Progenitor cell of endocrine pancreas (in vitro differentiated cells): ENCODE results near the gene KLHL13. TPM values are rescaled to one million over a fixed set of nuclear protein-coding genes. Genes with fewer than 3 reads are reported as not detected.
A peak's percentile ranks its signal among the peaks of the same experiment; 100 is the strongest.

Source experiments
- DNase-seq: peaks from one replicate; pipeline ENCODE4 v3.0.0; 2021; ENCODE audit warnings: low spot score; ENCODE audit not compliant: unreplicated experiment
- H3K27ac Mint-ChIP-seq: 2 replicates; pipeline ENCODE4 v1.8.0; 2021; ENCODE audit warnings: mild to moderate bottlenecking, moderate library complexity, mixed read lengths
- H3K27me3 Mint-ChIP-seq: 2 replicates; pipeline ENCODE4 v1.8.0; 2021; ENCODE audit warnings: mixed read lengths
- H3K36me3 Mint-ChIP-seq: 2 replicates; pipeline ENCODE4 v1.8.0; 2022; ENCODE audit warnings: mixed read lengths; ENCODE audit not compliant: insufficient read depth
- H3K4me1 Mint-ChIP-seq: 2 replicates; pipeline ENCODE4 v1.8.0; 2021; ENCODE audit warnings: low read depth, mixed read lengths
- H3K4me3 Mint-ChIP-seq: 2 replicates; pipeline ENCODE4 v1.8.0; 2021; ENCODE audit warnings: low read depth, mild to moderate bottlenecking, moderate library complexity, mixed read lengths
- H3K9me3 Mint-ChIP-seq: 2 replicates; pipeline ENCODE4 v1.8.0; 2021; ENCODE audit warnings: low read depth, mixed read lengths
- CTCF ChIP-seq: fragments of 200-600 bp; sonication (generic); IDR thresholded peaks from one replicate; pipeline ENCODE4 v1.5.0; 2021; ENCODE audit warnings: antibody characterized with exemption, mild to moderate bottlenecking; ENCODE audit not compliant: unreplicated experiment
- long read RNA-seq: library from polyadenylated mRNA; unstranded; transcript quantifications from one replicate; pipeline ENCODE4 v2.0.0, GENCODE V29; 2020
- total RNA-seq: library from RNA; stranded (reverse); gene quantifications from 2 replicates; pipeline ENCODE4 v1.2.1, GENCODE V29; 2021

Gene KLHL13
- total RNA-seq, result 5.6 and 6.3 TPM in 2 replicates
- long read RNA-seq, full-length matches to known transcripts, result 48 of 51 reads
- long read RNA-seq, partial matches to known transcripts, result 2 of 51 reads
- long read RNA-seq, other reads (novel, unspliced or antisense), result 1 of 51 reads

DNA sequence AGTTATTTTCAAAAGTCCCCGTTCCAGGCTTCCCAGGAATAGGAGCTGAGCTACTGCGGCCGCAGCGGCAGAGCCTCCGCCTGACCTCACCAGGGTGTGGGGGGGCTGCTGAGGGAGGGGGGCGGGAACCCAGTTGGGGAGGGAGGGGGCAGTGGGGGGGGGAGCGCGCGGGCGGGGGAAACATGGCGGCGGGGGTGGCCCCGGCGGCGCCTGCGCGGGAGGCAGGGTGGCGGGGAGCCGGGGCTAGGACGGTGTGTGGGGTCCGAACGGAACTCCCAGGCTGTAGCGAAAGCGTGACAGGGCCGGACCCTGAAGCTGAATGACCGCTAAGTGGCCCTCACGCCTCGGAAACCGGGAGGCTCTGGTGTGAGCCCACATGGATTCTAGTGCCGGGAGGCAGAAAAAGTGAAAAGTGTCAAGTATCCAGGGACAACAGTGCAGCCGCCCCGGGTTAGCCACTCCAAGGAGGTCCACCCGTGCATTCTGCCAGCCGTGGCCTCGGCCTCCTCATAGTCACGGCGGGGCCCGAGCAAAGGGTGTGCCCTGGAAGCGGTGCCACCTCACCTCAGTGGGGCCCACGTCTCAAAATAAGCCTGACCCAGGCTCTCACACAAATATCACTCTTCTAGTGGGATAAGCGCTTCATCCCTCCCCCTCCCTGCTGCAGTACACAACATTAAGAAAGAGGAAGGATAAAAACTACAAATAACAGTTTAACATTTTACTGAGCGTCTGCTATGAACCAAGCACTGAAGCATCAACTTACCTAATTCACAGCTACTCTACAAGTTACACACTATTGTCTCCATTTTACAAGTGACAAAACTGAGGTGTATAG, at the start of gene KLHL13:
TSS of gene KLHL13 (minus strand) at position 98 of the 838 bp plus-strand sequence. CDS start 88,337 bp downstream, outside the sequence.
- peaks cover 3% of the 10 kb centered on the region for H3K27me3 Mint-ChIP-seq
- no peak for TF ChIP-seq CTCF
- peak; percentile 19 for DNase-seq
- peak within 1 kb of the TSS; percentile 88 for H3K4me3 Mint-ChIP-seq
- no peaks in the 10 kb centered on the region for H3K36me3 Mint-ChIP-seq
- peak within 1 kb of the TSS; percentile 77 for H3K27ac Mint-ChIP-seq
- H3K9me3 Mint-ChIP-seq, result peaks cover 12% of the 10 kb centered on the region
- peaks cover 5% of the 10 kb centered on the region for H3K4me1 Mint-ChIP-seq

GRCh38 chrX:118164138-118164537, 47.5 kb upstream of the KLHL13 start:
- no peaks in the 10 kb centered on the region for H3K36me3 Mint-ChIP-seq
- H3K27me3 Mint-ChIP-seq, result no peaks in the 10 kb centered on the region
- peaks cover 17% of the 10 kb centered on the region for H3K9me3 Mint-ChIP-seq
- no peaks in the 10 kb centered on the region for H3K4me1 Mint-ChIP-seq
- H3K4me3 Mint-ChIP-seq, result no peak overlapping the region
- no peak for TF ChIP-seq CTCF
- no peak overlapping the region for H3K27ac Mint-ChIP-seq
- no peak for DNase-seq

DNA sequence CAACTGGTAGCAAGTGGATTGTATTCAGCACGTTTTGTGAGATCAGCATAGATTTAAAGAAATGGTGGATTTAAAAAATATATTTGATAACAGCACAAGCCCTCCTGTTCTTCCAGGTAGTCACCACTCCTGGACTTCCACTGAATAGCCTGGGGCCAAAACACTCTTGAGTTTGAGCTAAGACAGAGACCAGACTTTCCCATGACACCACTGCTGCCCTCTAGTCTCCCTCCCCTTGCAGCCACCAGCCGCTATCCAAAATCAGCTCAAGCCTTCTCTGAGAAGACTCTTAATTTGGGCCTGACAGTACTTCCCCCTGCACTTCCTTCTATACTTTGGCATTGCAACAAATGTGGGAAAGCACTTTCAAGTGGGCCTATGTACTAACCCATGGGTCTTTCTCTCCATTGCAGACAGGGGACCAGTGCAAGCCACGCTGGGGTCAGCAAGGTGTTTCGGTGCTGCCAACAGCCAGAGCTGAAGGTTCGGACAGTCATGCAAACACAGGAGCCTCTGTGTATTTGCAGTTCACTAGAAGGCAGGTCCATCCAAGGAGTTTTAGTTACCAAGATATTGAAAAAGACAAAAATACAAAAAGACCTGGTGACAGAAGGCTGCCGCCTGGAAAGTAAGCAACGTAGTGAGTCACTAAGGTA, 40.5 kb upstream of the KLHL13 start:
- Mint-ChIP-seq H3K36me3 (no peaks in the 10 kb centered on the region), H3K27ac (no peak overlapping the region), H3K27me3 (no peaks in the 10 kb centered on the region), H3K9me3 (peaks cover 19% of the 10 kb centered on the region), H3K4me1 (peaks cover 6% of the 10 kb centered on the region), H3K4me3 (no peak overlapping the region)
- no peak for TF ChIP-seq CTCF
- no peak for DNase-seq

DNA sequence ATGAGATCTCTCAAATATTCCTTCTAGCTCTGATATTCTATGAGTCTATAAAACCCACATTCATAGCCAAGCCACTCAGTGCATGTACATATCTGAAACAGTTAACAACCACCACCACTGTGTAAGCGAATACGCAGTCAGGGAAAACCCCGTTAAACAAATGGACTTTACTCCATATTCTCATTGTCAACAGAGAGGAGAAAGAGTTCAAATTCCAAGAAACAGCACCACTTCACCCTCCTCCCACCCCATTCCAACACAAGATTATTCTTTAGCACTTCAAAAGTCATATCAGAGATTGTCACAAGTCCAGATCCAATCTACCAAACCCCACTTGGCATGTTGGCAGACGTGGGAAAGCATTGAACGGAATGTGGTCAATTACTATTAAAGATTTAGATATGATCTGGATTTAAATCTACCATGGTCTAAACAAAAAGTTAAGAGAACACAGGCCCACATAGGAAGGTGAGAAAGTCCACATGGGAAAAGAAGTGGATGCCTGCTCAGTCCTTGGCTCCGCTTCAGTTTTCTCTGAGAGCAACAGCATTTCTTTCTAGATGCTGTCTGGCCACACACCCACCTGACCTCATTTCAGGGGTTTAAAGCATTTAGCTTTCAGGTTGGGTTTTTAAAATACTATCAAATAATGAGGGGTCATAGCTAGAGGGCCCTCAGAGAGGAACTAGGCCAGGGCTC, 39.8 kb upstream of the KLHL13 start:
- Mint-ChIP-seq H3K4me3 (no peak overlapping the region), H3K4me1 (peaks cover 6% of the 10 kb centered on the region), H3K27ac (peak overlapping the region; percentile 64), H3K27me3 (no peaks in the 10 kb centered on the region), H3K36me3 (no peaks in the 10 kb centered on the region), H3K9me3 (peaks cover 17% of the 10 kb centered on the region)
- no peak for DNase-seq
- no peak for TF ChIP-seq CTCF

GRCh38 chrX:118153270-118153669, 36.7 kb upstream of the KLHL13 start:
- Mint-ChIP-seq H3K4me1 (peaks cover 6% of the 10 kb centered on the region), H3K4me3 (no peak overlapping the region), H3K27me3 (no peaks in the 10 kb centered on the region), H3K27ac (no peak overlapping the region), H3K9me3 (peaks cover 16% of the 10 kb centered on the region), H3K36me3 (no peaks in the 10 kb centered on the region)
- no peak for TF ChIP-seq CTCF
- DNase-seq, result no peak
